ENCODE data around the gene ZNG1E.
"Not testable (repeated sequence)": the region's sequence is repeated elsewhere in the genome, so short reads cannot be mapped to it uniquely, and the experiment has no call there.

- TF ChIP-seq TAF1 (IDR thresholded peaks at IDR 0.05; ENCODE audit: low read depth, low read length); POLR2A (IDR thresholded peaks at IDR 0.05; ENCODE audit: low read depth, low read length); PAX5 (IDR thresholded peaks at IDR 0.05; ENCODE audit: insufficient read depth, low read length, severe bottlenecking): not testable (repeated sequence)
These were observed 61.4 kb downstream of the ZNG1E start, which contains the start of gene FOXD4L4 for GRCh38 chr9:65737096-65737564.
